Middle frontal gyrus (tissue), 1 donor: ENCODE data around the gene RABGGTB.
"Not testable (repeated sequence)": the region's sequence is repeated elsewhere in the genome, so short reads cannot be mapped to it uniquely, and the experiment has no call there.

Source experiments
- DNase-seq: peaks from one replicate; pipeline ENCODE4 v3.0.0-alpha.2; 2015; ENCODE audit warnings: low spot score; ENCODE audit errors: extremely low spot score

Gene RABGGTB

DNA sequence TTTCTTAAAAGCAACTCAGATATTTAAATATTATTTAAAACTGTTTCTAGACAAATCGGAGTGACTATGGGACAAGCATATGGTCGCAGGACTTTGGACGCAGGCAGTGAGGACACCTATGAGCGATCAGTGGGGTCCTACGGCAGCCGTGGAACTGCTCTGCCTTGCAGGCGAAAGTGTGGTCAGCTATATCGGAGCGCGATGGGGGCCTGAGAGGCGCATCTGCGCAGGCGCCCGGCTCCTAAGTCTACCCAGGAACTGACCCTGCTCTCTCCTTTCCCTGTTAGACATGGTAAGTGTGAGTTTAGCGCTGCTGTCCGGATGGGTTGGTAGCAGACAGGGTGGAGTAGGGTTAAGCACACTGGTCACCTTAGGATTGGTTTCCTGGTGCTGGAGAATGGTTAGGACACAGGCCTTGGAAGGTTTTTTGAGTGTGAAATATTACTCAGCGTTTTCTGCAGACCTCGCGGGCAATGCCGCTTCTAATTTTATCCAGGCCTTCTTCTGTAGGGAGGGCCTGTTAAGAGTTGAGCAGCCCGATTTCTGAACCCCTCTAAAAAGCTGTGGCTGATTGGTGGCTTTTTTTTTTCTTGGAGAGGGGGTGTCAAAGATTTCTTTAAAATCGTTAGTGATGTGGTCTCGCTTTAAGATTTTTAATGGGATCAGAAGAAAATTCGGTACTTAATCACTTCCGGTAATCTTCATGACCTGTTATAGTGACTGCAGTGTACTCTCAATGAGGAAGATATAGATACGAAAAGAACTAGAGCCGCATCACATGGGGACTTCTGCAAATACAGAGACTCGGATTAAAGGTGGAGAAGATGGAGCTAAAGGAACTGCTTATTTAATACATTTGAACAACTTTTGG lies at the start of gene RABGGTB:
RABGGTB (plus strand) TSS at position 274 of the 871 bp plus-strand sequence; CDS start at position 290, 16 bp downstream.
- DNase-seq: peak; percentile 91

DNA sequence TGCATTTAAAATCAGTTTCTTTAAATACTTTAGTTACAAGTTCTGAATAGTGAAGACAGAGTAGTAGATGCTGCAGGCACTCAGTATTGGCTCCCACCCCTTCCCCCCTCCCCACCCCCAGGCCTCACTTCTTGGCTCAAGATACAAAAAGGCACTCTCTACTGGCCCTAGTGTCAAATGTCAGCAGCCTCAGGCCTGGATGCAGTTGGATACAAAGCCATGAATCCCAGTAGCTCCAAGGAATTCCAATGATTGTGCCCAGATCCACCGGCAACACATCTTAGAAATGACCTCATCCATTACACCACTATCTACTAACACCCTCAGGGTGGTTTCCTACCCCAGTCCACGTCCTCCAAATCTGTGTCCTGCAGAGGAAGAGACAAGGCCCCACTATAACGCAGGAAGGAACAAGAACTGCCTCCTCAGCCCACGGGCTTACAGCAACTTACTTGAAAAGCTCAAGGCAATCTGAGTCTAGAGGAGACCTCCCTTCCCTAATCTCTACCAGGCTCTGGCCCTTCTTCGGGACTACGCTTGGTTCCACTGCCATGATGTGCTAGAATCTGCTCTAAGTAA lies 43.9 kb upstream of the RABGGTB start:
- DNase-seq: no peak

DNA sequence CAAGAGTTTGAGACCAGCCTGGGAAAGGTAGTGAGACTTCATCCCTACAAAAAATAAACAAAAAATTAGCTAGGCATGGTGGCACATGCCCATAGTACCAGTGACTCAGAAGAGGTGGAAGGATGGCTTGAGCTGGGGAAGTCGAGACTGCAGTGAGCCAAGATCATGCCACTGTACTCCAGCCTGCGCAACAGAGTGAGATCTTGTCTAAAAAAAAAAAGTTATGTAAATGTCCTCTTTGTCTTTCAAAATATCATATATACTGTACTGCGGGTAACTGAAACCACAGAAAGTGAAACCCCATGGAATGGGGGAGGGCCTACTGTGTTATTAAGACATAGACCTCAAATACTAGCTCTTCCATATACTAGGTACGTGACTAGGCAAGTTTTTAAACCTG lies 40.8 kb upstream of the RABGGTB start:
- no peak for DNase-seq

DNA sequence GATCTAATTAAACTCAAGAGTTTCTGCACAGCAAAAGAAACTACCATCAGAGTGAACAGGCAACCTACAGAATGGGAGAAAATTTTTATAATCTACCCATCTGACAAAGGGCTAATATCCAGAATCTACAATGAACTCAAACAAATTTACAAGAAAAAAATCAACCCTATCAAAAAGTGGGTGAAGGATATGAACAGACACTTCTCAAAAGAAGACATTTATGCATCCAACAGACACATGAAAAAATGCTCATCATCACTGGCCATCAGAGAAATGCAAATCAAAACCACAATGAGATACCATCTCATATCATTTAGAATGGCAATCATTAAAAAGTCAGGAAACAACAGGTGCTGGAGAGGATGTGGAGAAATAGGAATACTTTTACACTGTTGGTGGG lies 28.8 kb upstream of the RABGGTB start:
- not testable (repeated sequence) for DNase-seq

DNA sequence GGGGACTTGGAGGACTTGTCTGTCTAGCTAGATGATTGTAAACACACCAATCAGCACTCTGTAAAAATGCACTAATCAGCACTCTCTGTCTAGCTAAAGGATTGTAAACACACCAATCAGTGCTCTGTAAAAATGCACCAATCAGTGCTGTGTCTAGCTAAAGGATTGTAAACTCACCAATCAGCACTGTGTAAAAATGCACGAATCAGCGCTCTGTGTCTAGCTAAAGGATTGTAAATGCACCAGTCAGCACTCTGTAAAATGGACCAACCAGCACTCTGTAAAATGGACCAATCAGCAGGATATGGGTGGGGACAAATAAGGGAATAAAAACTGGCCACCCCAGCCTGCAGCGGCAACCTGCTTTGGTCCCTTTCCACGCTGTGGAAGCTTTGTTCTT lies 27.5 kb upstream of the RABGGTB start:
- DNase-seq: not testable (repeated sequence)

DNA sequence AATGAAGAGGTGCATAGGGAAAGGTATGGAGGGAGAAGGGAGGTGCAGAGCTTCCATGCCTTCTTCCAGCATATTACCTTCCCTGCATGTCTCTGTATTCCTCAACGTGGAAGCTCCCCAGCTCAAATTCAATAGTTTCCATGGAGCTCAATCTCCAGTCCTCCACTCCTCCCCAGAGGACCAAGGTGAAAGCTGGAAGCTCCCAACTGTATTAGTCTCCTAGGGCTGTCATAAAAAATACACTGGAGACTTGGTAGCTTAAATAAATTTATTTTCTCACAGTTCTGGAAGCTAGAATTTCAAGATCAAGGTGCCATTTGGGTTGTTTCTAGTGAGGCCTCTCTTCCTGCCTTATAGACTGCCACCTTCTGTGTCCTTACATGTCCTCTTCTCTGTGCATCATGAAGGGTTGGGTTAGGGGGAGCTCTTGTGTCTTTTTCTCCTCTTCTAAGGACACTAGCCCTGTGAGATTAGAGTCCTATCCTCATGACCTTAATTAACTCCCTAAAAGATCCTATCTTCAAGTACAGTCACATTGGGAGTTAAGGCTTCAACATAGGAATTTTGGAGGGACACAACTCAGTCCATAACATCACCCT lies 21.9 kb upstream of the RABGGTB start:
- no peak for DNase-seq

DNA sequence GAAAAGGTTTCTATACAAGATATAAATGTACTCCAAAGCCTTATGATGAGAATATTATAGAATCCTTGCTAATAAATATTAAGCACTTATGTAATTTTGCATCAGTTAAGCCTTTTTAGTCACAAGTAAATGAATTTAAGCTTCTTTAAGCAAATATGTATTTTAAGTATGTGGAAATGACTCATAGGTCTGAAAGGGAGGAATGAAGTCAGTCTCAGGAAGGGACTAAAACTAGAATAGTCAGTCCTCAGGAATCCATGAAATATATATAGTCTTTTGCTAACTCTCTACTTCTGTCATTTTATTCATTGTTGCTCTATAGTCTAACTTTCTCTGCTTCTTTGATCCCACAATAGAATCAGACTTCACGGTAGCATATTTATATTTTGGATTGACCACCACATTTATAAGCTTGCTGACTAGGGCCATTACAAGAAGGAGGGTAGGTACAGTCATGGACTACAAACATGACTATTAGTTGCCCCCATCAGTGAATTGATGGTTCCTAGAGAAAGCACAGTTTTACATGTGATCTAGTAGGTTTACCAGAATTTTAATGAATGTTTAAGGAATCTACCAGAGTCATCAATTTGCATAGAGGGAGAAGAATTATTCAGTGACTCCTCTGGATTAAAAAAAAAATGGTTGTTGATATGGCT lies 20.2 kb upstream of the RABGGTB start:
- DNase-seq: no peak

DNA sequence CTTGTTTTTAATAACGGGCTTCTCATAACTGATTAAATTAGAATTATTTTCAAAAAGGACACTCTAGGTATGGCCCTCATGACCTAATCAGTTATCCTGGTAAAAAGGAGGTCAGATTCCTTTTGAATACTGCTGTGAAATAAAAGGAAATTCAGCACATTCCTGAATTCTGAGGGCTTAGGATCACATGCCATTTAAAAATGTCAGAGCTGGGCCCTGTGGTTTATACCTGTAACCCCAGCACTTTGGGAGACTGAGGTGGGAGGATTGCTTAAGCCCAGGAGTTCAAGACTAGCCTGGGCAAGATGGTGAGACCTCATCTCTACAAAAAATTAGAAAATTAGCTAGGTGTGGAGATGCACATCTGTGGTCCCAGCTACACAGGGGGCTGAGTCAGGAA lies 18.0 kb upstream of the RABGGTB start:
- DNase-seq: no peak

DNA sequence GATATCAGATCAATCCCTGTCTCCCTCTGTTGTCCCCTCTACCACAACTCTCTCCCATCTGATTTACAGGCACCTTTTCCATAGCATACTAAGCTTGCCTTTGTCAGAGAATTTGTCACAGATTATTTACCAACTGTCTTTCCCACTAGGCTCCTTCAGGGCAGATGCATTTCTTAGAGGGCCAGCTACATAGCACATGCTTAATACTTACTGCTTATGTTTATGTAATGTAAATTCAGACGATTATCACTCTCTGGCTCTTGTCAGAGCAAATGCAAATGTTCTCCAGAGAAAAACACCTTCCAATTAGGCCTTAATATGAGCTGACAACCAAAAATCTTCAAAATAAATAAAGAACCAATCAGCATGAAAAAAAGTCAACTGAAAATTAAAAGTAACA lies 15.3 kb upstream of the RABGGTB start:
- DNase-seq: no peak

DNA sequence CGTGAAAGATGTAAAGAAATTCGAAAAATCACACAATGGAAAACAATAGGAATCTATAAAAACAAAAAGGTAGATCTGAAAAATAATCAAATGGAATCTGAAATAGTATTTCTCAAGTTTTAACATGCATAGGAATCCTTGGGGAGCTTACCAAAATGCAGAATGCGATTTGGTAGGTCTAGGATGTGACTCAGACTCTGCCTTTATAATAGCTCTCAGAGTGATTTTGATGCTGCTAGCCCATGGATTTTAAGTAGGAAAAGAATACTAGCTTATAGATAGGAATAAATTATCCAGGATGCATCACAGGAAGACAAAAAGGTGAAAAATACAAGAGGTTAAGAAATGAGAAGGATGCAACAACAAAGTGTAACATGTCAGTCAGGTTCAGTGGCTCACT lies 14.1 kb upstream of the RABGGTB start:
- no peak for DNase-seq

DNA sequence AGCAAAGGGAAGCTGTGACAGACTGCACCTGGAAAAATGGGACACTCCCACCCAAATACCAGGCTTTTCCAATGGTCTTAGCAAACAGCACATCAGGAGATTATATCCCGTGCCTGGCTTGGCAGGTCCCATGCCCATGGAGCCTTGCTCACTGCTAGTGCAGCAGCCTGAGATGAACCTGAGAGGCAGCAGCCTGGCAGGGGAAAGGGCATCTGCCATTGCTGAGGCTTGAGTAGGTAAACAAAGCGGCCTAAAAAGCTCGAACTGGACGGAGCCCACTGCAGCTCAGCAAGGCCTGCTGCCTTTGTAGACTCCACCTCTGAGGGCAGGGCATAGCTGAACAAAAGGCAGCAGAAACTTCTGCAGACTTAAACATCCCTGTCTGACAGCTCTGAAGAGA lies 8.2 kb upstream of the RABGGTB start:
- not testable (repeated sequence) for DNase-seq

DNA sequence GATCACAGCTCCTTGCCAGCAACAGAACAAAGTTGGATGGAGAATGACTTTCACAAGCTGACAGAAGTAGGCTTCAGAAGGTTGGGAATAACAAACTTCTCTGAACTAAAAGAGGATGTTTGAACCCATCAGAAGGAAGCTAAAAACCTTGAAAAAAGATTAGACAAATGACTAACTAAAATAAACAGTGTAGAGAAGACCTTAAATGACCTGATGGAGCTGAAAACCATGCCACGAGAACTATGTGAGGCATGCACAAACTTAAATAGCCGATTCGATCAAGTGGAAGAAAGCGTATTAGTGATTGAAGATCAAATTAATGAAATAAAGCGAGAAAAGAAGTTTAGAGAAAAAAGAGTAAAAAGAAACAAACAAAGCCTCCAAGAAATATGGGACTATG lies 7.4 kb upstream of the RABGGTB start:
- not testable (repeated sequence) for DNase-seq

DNA sequence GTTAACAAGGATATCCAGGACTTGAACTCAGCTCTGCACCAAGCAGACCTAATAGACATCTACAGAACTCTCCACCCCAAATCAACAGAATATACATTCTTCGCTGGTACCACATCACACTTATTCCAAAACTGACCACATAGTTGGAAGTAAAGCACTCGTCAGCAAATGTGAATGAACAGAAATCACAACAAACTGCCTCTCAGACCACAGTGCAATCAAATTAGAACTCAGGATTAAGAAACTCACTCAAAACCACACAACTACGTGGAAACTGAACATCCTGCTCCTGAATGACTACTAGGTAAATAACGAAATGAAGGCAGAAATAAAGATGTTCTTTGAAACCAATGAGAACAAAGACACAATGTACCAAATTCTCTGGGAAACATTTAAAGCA lies 5.9 kb upstream of the RABGGTB start:
- not testable (repeated sequence) for DNase-seq

DNA sequence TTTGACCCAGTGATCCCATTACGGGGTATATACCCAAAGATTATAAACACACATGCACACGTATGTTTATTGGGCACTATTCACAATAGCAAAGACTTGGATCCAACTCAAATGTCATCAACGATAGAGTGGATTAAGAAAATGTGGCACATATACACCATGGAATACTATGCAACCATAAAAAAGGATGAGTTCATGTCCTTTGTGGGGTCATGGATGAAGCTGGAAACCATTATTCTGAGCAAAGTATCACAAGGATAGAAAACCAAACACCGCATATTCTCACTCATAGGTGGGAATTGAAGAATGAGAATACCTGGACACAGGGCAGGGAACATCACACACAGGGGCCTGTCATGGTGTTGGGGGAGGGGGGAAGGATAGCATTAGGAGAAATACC lies 2.1 kb upstream of the RABGGTB start:
- DNase-seq: not testable (repeated sequence)

DNA sequence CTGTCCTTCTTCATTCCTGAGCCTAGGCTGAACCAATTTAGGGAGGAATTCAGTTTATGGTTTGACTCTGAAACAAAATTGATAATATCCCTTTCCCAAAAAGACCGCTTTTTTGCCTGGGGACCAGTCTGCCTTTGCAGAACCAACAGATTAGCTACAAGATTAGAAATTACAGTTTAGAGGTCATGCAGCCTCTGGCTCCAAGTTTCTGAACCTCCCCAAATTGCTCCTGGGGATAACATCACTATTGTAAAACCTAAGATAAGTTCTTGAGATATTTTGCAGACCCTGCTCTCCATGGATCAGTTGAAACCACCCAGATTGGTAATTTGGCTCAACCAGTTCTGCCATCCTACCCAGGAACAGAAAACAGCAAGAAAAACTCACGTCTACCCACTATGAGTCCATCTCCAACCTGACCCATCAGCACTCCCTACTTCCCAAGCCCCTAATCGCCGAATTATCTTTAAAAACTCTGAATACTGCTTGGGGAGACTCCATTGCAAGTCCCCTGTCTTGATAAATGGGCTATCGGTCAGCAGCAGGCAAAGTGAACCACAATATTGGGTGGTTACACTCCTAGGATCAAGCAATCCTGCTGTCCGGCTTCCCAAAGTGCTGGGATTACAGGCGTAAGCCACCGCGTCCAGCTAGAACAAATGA lies 605 bp upstream of the RABGGTB start:
- DNase-seq: no peak

DNA sequence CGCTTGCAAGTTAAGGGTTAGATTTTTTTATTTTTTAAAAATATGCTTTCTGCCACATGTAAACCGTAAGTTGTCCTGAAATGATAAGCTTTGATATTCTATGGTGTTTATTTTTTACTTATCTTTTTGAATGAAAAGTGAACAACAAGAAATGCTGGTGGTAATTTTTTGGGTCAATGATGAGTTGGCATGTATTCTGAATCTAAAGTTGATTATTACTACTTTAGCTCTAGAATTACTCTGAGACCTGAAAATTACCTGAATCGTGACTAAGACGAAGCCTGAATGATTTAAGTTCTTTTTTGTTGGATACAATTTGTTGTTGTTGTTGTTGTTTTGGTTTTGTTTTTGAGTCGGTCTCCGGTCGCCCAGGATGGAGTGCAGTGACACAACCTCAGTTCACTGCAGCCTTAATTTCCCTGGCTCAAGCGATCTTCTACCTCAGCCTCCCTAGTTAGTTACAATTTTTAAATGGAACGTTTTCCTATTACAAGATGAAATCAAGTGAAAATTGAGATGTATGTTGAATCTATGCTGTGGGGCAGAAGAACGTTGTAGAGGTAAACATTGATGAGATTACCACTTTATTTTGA lies 941 bp downstream of the RABGGTB start:
- no peak for DNase-seq

DNA sequence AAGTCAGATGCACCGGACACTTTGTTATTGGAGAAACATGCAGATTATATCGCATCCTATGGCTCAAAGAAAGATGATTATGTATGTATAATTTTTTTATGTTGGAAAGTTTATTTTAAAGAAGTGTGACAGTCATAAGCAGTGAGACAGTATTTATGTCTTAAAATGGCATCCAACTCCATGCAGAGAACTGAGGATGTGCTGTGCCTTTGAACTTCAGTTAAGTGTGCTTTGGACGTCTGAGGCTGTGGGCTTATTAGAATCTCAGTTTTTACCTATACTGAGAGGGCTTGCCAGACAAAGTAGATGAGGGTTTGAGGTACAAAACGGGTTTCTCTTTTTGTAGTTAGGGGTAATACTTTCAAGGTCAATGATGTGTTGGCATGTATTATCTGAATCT lies 1.5 kb downstream of the RABGGTB start:
- no peak for DNase-seq

DNA sequence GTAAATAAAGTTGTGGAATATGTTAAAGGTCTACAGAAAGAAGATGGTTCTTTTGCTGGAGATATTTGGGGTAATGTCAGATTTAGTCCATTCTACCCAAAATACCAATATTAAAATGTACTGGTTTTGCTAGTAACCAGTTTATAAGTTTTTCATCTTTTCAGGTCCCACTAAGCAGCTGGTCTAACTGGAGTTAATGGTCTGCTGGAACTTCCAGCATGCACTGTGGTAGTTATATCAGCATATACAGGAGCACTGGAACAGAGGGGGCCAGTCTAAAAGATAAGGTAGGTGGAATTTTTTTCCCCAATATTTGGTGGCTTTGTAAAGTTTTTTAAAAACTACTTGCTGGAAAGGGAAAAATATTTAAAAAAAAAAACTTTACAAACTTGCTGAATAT lies 3.9 kb downstream of the RABGGTB start:
- no peak for DNase-seq

DNA sequence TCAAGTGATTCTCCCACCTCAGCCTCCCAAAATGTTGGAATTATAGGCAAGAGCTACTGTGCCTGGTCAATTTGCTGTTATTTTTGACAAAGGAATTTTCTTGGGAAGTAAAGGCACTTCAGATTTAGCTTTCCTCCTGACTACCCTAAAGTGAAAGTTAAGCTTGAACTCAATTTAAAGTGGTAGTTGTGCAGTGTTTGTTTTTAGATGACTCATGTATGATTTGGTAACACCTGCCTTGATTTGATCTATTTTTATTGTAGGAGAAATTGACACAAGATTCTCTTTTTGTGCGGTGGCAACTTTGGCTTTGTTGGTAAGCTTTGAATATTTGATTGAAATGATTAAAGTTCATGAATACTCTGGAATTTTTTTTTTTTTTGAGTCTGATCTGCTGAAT lies 5.0 kb downstream of the RABGGTB start:
- no peak for DNase-seq

DNA sequence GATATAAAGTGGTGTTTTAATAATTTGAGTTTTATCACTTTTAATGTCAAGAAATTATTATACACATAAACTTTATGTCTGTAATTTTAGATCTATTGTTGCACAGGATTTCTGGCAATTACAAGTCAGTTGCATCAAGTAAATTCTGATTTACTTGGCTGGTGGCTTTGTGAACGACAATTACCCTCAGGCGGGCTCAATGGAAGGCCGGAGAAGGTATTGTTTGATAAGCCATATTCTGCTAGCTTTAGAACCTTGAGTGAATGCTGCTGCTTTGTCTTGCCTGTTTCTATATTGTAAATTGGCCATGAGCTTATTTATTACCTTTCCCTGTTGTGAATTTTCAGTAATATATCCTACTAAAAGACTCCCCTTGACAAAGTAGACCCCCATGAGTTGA lies 6.0 kb downstream of the RABGGTB start:
- no peak for DNase-seq

DNA sequence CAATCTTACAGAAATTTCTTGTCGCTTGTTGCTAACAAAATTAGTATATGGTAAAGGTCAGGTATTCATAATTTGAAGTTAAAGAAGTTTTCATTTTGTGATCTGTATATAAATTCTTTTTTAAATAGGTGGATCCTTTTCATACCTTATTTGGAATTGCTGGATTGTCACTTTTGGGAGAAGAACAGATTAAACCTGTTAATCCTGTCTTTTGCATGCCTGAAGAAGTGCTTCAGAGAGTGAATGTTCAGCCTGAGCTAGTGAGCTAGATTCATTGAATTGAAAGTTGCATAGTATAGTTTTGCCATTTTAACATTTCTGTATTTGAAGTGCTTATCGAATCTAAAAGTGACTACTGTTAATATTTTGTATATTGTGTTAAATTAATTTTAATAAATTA lies 8.3 kb downstream of the RABGGTB start:
- no peak for DNase-seq
